ENCODE data around the gene USF3.

The USF3 gene

DNA sequence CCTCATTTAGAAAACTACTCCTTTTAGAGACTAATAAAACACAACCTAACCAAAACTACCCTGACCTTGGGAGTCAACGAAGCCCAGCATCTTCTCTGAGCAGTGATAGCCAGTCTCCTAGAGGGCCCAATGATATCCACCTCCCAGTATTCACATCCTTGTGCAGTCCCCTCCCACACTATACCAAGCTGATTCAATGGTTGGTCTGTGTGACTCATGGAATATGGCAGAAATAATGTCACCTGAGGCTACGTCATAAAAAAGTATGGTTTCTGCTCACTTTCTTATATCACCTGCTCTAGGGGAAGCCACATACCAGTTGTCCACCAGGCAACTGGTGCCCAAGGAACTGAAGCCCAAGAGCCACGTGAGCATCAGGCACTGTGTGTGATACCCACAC is 21.4 kb upstream of the USF3 start:
- no peak for DNase-seq (ENCODE audit: low read depth)
- TF ChIP-seq, protein P1, sequence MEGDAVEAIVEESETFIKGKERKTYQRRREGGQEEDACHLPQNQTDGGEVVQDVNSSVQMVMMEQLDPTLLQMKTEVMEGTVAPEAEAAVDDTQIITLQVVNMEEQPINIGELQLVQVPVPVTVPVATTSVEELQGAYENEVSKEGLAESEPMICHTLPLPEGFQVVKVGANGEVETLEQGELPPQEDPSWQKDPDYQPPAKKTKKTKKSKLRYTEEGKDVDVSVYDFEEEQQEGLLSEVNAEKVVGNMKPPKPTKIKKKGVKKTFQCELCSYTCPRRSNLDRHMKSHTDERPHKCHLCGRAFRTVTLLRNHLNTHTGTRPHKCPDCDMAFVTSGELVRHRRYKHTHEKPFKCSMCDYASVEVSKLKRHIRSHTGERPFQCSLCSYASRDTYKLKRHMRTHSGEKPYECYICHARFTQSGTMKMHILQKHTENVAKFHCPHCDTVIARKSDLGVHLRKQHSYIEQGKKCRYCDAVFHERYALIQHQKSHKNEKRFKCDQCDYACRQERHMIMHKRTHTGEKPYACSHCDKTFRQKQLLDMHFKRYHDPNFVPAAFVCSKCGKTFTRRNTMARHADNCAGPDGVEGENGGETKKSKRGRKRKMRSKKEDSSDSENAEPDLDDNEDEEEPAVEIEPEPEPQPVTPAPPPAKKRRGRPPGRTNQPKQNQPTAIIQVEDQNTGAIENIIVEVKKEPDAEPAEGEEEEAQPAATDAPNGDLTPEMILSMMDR (IDR thresholded peaks at IDR 0.05; ENCODE audit: low read length, missing control alignments): no peak
- no peak overlapping the region for H3K4me3 ChIP-seq (replicated peaks; ENCODE audit: low read depth, low read length)

DNA sequence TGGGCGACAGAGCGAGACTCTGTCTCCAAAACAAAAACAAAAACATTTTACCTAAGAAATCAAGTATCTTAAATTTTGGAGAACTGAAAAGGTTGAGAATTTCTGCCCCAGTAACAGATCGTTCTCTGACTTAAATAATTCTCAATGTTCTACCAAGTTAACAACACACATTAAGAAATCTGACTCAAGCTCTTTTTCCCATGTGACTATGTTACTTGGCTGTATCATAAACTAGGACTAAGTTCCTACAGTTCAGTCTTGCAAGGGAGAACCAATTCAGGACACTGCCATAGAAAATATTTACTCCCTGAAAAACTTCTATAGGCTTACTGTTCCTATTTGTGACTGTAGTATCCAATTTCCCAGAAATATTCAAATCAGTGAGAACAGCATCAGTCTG is 20.9 kb upstream of the USF3 start:
- no peak overlapping the region for H3K4me3 ChIP-seq (replicated peaks; ENCODE audit: low read depth, low read length)
- TF ChIP-seq, protein P1 (IDR thresholded peaks at IDR 0.05; ENCODE audit: low read length, missing control alignments): no peak
- no peak for DNase-seq (ENCODE audit: low read depth)

DNA sequence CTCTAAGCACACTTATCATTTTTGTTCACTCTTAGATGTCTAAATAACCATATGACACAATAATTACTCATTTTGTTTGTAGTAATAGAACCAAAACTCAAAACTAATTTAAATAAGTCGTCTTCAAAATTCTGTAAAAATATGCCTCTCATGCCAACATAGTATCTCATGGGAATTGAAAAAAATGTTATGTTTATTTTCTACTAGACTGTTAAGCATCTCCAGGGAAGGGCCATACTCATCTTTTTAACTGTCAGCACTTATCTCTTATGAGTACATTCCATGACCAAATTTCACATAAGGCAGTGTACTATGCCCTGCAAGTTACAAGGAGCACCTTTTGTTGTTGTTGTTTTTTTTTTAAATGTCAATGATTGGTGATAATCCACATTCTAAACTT is 18.3 kb upstream of the USF3 start:
- no peak for DNase-seq (ENCODE audit: low read depth)
- no peak overlapping the region for H3K4me3 ChIP-seq (replicated peaks; ENCODE audit: low read depth, low read length)
- TF ChIP-seq, protein P1 (IDR thresholded peaks at IDR 0.05; ENCODE audit: low read length, missing control alignments): no peak

DNA sequence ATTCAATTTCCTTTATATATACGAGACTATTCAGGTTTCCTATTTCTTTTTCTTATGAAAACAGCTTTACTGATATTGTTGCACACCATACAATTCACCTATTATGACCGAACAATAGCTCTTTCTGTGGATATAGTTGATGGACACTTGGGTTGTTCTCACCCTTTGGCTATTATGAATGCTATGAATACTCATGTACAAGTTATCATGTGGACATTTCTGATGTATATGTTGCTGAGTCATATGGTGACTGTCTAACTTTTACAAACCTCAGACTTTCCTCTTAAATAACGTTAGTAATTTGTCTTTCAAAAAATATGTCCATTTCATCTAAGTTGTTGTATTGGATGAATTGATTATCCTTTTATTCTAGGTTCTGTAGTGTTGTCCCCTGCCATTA is 15.7 kb upstream of the USF3 start:
- DNase-seq (ENCODE audit: low read depth): no peak
- H3K4me3 ChIP-seq (replicated peaks; ENCODE audit: low read depth, low read length): no peak overlapping the region
- TF ChIP-seq, protein P1 (IDR thresholded peaks at IDR 0.05; ENCODE audit: low read length, missing control alignments): no peak

DNA sequence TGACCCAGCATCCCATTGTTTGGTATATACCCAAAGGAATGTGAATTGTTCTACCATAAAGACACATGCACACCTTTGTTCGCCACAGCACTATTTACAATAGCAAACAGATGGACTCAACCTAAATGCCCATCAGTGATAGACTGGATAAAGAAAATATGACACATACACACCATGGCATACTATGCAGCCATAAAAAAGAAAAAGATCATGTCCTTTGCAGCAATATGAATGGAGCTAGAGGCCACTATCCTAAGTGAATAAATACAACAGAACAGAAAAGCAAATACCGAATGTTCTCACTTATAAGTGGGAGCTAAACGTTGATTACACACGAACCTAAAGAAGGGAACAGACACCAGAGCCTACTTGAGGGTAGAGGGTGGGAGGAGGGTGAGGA is 11.4 kb upstream of the USF3 start:
- no peak for DNase-seq (ENCODE audit: low read depth)
- H3K4me3 ChIP-seq (replicated peaks; ENCODE audit: low read depth, low read length): no peak overlapping the region
- TF ChIP-seq, protein P1 (IDR thresholded peaks at IDR 0.05; ENCODE audit: low read length, missing control alignments): no peak

DNA sequence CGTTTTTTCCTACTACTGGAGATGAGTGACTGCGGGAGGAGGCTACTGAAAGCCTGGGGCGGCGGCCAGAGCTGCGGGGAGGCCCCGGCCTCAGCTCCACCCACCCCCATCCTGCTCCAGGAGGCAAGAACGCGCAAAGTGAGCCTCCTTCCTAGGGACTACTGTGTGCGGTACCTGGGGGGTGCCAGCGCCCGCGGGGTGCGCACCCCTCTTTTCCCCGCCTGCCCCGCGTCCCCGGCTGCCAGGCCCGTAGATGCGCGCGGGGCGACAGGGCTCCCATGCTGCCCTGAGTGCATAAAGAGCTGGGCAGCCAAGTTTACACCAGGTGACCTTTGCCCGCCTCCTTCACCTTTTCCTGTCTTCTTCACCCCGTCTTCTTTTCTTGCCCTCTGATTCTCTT is 2.5 kb upstream of the USF3 start:
- peak; percentile 14 for DNase-seq (ENCODE audit: low read depth)
- TF ChIP-seq, protein P1 (IDR thresholded peaks at IDR 0.05; ENCODE audit: low read length, missing control alignments): no peak
- peak overlapping the region; percentile 20 for H3K4me3 ChIP-seq (replicated peaks; ENCODE audit: low read depth, low read length)

DNA sequence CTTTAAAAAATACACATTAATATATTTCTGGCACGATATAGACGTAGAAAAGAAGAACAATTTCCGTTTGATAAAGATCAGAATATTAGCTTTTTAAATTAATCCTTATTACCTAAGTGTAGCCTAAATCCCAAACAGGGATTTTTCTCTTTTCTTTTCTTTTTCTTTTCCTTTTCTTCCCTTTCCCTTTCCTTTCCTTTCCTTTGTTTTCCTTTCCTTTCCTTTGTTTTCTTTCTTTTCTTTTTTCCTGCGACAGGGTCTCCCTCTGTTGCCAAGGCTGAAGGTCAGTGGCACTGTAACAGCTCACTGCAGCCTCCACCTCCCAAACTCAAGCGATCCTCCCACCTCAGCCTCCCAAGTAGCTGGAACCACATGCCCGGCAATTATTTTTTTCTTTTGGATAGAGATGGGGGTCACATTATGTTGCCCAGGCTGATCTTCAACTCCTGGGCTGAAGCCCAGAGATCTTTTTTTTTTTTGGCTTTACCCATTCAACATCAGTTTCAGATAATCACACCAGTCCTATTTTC is 1.8 kb upstream of the USF3 start:
- no peak overlapping the region for H3K4me3 ChIP-seq (replicated peaks; ENCODE audit: low read depth, low read length)
- TF ChIP-seq, protein P1 (IDR thresholded peaks at IDR 0.05; ENCODE audit: low read length, missing control alignments): no peak
- DNase-seq (ENCODE audit: low read depth): no peak

Measured in fibroblast of pulmonary artery (primary cell).